ENCODE results near the gene SMIM17.

The SMIM17 gene

DNA sequence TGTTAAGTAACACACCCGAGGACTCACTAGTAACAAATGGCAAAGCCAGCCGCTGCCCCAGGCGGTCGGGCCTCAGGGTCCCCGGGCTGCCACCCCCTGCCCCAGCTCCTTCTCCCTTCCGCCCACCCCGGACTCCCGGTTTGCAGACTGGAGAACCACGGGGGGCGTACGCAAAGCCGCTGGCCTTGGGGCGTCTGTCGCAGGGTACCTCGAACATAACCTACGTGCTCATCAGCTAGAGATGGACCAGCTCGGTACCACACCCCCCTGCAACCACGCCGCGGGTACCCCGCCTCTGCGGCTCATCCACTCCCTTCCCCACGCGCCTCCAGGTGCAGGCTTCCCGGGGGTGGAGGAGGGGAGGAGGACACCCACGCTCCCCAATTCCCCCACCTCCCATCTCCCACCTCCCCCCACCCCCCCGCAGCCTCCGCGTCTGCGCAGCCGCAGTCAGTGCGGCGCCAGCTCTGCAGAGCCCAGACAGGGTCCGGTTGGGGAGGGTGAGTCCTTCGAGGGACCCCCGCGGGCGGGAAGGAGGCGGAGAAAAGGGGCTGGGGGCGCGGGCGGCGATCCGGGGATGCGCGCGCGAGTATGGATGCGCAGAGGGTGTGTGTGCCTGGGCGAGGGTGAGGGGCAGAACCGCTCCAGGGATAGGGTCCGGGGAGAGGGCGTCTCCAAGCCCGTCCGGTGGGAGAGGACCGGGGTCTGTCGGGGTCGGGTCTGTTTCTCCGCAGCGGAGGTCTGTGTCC is at the start of gene SMIM17:
TSS of gene SMIM17 (plus strand) at position 449 of the 749 bp plus-strand sequence. CDS start 2,509 bp downstream, outside the sequence.
- DNase-seq (ENCODE audit: low spot score): no peak

DNA sequence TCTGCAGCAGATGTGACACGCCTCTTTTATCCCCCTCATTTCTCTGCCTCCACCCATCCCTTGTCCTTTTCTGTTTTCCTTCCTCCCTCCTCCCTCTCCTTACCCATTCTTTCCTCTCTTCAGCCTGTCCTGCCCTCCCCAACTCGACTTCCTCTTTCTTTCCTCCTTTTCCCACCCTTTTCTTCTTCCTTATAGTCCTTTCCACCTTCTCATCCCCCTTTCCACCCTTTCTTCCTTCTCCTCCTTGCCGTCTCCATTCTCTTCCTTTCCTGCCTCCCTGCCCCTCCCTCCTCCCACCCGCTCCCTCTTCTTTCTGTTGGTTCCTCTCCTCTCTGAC is 48.5 kb upstream of the SMIM17 start:
- no peak for DNase-seq (ENCODE audit: low spot score)

DNA sequence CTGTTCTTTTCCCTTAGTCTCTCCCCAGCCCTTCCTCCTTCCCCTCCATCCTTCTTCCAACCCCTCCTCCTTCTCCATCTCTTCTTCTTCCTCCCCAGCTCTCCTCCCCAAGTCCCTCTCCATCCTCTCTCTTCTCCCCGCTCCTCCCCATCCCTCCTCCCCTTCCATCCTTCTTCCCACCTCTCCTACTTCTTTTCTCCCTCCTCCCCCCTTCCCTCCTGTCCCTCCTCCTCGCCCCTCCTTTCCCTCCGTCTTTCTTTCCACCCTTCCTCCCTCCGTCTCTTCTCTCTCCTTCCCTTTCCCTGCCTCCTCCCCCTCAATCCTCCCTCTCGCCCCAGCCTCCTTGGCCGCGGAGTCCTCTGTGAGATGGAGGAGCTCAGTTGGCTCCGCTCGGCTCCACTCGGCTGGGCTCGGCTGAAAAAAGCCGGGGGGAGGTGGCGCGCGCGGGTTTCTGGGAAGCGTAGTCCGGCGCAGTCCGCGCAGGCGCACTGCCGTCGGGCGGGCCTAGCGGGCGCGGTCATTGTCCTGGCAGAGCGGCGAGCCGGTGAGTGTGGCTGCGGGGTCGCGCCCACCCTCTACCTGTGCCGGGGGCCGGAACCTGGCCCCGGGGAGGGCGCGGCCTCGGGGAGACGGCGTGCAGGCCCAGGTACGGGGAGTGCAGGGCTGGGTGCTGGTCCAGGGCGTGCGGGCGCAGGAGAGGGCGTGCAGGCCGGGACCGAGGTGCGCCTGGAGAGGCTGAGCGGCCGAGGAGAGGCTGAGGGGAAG is 48.0 kb upstream of the SMIM17 start, which contains the start of gene ZNF71:
TSS of gene ZNF71 (plus strand) at position 520 of the 765 bp plus-strand sequence. CDS start 6,257 bp downstream, outside the sequence.
- peak; percentile 75 for DNase-seq (ENCODE audit: low spot score)

DNA sequence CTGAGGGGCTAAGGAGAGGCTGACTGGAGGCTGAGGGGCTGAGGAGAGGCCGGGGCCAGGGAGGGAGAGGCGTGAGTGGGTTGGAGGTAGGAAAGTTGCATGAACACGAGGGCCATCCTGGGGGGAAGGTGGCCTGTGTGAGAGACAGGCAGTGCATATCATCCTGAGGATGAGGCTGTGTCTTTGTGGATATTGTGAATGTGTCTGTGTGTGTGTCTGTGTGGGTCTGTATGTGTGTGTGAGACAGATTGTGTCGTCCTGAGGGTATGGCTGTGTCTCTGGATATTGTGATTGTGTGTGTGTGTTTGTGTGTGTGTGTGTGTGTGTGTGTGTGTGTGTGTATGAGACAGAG is 47.4 kb upstream of the SMIM17 start:
- DNase-seq (ENCODE audit: low spot score): no peak

DNA sequence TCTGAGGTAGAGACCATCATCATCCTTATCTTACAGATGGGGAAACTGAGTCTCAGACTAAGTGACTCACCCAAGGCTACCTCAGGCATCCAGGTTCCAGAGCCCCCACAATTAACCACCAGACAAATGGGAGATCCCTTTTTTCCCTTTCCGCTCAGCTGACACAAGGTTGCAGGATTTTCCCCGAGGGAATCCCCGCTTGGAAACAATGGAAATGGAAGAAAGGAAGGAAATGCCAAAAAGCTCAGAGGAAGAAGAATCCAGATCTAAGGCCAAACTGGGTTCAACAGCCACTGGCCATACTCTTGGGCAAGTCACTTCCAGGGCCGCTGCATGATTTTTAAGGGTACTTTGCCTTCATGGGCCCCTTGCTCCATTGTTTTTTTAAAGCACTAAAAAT is 46.3 kb upstream of the SMIM17 start:
- DNase-seq (ENCODE audit: low spot score): no peak

DNA sequence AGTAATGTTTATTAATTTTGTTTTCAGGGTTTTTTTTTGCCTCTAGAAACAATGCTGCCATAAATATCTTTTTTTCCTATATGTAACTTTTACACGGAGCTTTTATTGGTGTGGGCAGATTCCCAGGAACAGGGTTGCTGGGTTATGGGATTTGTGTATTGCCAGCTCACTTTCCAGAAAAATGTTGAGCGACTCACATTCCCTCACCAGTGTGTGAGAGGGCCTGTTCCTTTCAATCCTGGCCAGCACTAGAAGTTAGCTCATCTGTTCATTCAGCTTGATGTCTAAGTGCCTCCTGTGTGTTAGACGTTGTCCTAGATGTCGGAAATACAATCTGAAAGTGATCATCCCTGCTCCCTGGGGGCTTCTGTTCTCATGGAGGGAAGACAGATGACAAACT is 45.3 kb upstream of the SMIM17 start:
- DNase-seq (ENCODE audit: low spot score): no peak

DNA sequence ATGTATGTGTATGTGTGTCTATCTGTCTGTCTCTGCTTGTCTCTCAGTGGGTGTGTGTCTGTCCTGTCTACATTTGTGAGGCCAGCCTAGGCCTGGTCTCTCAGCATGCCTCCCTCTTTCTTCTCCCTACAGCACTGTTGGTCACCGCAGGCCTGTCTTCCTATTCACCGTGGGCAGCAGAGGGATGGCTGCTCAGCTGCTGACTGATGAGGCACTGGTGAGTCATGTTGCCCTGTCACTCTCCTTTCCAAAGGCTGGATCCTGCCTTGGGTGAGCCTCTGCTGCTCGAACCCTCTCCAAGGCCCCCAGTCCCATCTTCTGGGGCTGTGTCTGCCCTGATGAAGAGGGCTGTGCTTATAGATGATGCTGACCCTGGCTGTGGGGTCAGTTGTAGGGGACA is 41.6 kb upstream of the SMIM17 start:
- no peak for DNase-seq (ENCODE audit: low spot score)

DNA sequence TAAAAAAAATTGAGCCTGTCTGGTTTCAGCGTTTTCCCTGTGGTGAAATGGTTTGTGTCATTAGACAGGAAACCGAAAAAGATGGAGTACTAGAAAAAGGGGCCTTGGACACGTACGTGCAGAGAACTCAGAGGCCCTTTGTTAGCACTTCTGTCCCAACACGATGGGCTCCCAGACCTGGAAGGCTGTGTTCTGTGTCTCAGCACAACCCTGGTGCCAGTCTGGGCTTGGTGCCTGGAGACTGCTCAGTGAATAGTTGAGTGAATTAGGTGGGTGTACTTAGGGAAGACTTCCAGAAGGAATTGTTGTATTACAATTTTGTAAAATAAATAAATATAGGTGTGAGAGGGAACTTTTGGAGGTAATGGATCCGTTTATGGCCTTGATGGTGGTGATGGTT is 39.1 kb upstream of the SMIM17 start:
- no peak for DNase-seq (ENCODE audit: low spot score)

DNA sequence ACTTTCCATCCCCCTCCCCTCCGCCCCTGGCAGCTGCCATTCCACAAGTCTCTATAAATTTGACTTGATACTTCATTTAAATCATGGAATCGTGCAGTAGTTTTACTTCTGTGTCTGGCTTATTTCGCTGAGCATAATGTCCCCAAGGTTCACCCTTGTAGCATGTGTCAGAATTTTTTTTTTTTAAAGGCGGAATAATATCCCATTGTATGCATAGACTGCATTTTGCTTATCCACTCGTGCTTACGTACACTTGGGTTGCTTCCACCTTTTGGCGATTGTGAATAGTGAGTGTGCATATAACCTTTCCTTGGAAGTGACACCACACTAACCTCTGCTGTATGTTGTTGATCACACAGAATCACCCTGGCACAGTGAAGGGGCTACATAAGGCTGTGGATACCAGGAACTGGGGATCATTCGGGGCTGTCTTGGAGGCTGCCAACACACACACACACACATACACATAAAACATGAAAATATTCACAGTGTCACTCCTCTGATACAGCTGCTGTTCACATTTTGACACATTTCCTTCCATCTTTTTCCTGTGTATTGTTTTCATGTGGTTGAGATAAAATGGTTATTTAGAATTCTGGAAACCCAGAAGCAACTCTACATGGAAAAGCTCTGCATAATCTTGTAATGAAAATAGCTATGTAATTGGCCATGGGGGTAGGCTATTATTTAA is 34.5 kb upstream of the SMIM17 start:
- DNase-seq (ENCODE audit: low spot score): no peak

DNA sequence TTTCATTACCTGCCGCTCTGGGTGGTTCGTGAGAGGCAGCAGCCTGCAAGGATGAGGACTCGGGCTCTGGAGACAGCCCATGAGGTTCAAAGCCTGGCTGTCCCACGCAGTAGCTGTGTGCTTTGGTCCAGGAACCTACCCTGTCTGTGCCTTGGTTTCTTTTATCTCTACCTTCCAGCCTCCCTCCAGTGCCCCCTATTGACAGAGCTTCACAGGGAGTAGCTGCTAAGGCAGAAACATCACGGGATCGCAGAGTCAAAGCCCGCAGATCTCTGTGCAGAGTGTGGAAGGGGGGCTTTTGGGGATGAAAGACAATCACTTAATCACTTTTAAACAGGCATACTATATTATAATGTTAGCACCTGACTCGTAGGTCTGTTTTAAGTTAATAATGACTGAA is 31.7 kb upstream of the SMIM17 start:
- no peak for DNase-seq (ENCODE audit: low spot score)

DNA sequence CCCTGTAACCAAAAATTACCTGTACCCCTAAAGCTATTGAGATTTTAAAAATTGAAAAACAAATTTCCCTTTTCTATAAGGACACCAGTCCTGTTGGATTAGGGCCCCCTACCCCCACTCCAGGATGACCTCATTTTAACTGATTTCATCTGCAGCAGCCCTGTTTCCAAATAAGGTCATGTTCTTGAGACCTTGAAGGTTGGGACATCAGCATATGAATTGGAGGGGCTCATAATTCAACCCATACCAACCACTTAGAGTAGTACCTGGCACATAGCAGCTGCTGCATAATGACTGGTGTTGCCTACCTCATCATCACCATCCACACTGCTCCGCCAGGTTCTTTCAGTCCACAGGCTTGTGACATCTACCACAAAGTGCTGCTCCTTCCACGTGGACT is 30.2 kb upstream of the SMIM17 start:
- no peak for DNase-seq (ENCODE audit: low spot score)

DNA sequence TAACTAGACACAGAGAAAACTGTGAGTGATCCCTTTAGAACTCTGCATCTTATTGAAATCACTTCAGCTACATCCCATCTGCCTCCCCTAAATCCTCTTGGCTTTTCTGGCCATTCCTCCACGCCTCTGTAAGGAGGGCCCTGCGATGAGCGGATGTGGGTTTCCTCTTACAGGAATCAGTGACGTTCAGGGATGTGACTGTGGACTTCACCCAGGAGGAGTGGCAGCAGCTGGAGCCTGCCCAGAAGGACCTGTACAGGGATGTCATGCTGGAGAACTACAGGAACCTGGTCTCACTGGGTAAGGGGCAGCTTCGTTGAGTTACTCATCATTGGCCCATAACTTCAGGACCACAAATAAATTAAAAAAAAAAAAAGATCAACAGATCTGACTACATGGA is 29.3 kb upstream of the SMIM17 start:
- DNase-seq (ENCODE audit: low spot score): no peak

DNA sequence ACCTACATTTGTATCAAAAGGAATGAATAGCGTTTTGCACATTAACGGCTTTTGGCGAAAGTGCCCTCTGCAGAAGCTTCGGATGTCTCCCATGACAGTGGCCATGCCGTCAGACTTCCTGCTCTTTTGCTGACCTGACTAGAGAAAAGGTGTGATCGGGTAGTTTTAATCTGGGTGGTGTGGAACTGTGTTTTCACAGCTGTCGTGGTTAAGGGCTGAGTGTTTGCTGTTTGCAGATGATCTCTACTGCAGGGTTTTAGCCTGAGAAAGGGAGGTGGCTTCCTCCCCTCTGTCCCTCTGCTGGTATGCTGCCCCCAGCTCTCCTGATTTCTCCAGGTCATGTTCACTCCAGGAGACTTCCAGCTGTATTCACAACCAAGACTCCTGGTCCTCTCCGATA is 25.4 kb upstream of the SMIM17 start:
- DNase-seq (ENCODE audit: low spot score): no peak

DNA sequence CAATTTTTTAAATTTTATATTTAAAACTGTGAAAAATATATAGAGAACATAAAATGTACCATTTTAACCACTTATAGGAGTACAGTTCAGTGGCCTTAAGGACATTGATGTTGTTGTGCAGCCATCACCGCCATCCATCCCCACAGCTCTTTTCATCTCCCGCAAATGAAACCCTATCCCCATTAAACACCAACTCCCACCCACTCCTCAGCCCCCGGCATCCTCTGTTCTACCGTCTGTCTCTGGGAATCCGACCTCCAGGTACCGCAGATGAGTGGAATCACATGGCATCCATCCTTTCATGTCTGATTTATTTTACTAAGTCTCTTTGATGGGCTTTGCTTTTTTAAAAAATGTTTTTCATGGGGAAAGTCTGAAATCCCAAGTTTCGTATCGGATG is 23.8 kb upstream of the SMIM17 start:
- no peak for DNase-seq (ENCODE audit: low spot score)

DNA sequence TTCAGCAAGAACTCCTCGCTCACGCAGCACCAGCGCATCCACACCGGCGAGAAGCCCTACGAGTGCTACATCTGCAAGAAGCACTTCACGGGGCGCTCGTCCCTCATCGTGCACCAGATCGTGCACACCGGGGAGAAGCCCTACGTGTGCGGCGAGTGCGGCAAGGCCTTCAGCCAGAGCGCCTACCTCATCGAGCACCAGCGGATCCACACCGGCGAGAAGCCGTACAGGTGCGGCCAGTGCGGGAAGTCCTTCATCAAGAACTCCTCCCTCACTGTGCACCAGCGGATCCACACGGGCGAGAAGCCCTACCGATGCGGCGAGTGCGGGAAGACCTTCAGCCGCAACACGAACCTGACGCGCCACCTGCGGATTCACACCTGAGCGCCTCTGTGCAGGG is 20.6 kb upstream of the SMIM17 start:
- no peak for DNase-seq (ENCODE audit: low spot score)

DNA sequence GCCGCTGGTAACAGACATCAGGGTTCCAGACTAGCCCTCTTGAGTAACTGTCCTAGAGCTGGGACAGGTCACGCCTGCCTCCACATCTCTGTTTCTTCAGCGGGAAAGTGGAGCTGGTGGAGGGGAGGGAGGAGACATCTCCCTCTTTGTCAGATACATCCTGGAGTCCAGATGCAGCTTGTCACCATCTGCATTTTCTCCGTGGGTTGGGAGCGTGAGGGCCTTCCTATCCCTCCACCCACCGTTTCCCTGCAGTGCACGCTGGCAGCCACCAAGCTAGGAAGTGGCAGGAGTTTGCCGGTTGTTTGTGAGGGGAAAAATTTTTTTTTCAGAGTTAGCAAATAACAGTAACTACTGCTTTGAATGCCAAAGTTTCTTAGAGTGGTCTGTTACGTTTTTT is 20.0 kb upstream of the SMIM17 start:
- no peak for DNase-seq (ENCODE audit: low spot score)

DNA sequence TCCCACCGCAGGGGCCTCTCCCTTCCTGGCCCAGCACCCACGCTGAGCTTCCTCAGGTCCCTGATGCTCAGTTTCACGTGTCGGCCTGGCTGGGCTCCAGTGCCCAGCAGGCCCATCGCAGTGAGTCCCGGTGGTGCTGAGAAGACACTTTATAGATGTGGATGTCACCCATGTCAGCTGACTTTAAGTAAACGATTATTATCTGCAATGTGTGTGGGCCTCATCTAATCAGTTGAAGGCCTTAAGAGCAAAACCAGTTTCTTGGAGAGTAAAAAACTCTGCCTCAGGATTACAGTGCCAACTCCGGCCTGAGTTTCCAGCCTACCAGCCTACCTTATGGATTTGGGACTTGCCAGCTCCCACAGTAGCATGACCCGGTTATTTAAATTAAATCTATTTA is 17.3 kb upstream of the SMIM17 start:
- no peak for DNase-seq (ENCODE audit: low spot score)

DNA sequence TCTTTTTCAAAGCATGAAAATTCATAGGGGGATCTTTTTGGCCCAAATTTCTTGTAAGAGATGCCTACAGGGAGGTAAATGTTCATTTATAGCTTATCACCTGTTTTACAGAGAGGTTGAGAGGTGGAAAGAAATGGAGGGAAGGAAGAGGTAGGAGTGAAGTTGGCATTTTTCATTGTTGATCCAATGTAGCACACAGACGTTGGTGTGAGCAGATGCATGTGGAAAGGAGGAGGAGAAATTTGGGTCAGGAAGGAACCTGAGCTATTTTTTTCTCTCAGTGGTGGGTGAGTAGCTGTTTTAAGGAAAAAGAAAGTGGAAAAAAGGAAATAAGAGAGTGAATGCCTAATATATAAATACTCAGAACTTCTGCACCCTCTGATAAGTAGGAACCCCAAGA is 9.9 kb upstream of the SMIM17 start:
- no peak for DNase-seq (ENCODE audit: low spot score)

DNA sequence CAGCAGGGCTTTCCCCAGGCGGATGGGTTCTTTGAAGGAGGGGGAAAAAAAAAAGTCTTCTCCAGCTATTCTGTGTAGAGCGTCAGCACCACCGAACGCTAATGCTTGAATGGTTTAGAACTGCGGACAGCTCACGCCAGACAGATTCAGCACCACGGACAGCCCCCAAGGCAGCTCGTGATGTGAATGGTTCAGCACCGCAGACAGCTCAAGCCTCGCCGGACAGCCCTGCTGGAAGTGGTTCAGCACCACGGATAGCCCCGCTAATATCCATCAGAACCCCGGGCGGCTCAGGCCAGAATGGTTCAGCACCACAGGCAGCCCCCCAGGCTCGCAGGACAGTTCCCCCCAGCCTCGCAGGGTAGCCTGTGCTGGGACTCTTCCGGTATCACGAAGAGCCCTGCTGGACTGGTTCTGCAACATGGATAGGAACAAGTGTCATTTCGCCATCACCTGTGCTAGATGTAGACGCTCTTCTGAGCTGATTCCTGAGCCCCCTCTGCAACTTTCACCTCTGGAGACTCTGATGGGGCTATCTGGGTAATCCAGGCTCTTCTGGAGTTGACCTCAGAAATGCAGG is 4.9 kb upstream of the SMIM17 start:
- DNase-seq (ENCODE audit: low spot score): peak; percentile 36

DNA sequence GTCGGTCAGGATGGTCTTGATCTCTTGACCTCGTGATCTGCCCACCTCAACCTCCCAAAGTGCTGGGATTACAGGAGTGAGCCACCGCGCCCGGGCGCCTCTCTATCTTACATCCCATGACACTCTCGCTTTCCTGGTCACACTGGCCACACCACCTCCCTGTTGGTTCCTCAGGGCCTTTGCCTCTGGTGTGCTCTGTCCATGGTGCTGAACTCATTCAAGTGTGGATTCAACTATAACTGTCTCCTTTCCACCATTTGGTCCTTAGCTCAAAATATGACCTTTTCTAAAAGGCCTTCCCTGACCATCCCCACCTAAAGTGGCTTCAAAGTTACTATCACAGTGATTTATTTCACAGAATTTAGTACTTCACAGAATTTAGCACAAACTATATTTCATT is 3.7 kb upstream of the SMIM17 start:
- DNase-seq (ENCODE audit: low spot score): no peak

DNA sequence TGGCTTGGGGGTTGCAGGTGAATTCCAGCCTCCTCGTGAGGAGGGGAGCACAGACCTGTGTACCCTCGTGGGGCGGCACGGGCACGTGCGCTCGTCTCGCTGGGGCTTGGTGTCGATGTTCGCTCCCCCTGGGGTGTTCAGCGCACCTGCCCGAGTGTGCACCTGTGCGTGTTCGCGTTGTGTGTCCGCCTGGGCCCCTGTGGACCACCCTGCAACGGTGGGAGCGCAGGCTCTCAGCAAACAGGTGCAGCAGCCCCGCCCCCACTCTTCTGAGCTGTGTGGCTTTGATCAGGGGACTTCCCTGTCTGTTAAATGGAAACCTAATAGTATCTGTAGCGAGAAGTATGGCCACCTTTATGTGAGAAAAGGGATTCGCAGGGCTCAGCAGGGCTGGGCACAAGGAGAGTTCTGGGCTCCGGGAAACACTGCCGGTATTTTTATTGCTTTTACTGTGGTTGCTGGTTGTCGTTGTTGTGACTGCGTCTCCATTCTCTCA is 549 bp downstream of the SMIM17 start:
- no peak for DNase-seq (ENCODE audit: low spot score)

DNA sequence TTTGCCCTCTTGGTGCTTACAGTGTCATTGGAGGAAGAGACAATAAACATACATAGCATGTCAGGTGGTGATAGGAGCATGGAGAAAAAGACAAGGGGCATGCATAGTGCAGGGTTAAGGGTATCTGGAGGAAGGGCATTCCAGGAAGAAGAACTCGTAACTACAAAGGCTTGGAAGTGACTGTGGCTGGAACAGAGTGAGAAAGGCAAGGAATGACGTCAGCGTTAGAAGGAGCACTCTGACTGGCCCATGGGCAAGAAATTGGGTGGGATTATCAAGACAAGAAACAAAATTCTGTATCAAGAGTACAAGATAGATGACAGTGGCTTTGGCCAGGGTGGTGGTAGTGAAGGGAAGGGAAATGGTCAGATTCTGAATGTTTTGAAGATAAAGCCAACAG is 11.2 kb downstream of the SMIM17 start:
- DNase-seq (ENCODE audit: low spot score): no peak

All from SW480 (cell line).